CD4-positive, alpha-beta T cell treated with Interleukin-2 at 100 ng/mL for 4 hours (primary cell): Measurements from ENCODE around the gene WDFY2.
"Not testable (repeated sequence)": the region's sequence is repeated elsewhere in the genome, so short reads cannot be mapped to it uniquely, and the experiment has no call there.

Source experiments
- DNase-seq: peaks from one replicate; pipeline ENCODE4 v3.0.0-alpha.2; 2020; ENCODE audit warnings: low spot score

WDFY2 gene

GRCh38 chr13:51583875-51584730, at the start of gene WDFY2:
WDFY2 (plus strand) TSS chr13:51584462; CDS start chr13:51584688, 226 bp downstream.
- DNase-seq: peak; percentile 99

GRCh38 chr13:51538591-51539179, 45.6 kb upstream of the WDFY2 start:
- DNase-seq: no peak

GRCh38 chr13:51539887-51540286, 44.4 kb upstream of the WDFY2 start:
- no peak for DNase-seq

GRCh38 chr13:51541037-51541436, 43.2 kb upstream of the WDFY2 start:
- no peak for DNase-seq

GRCh38 chr13:51541809-51542258, 42.4 kb upstream of the WDFY2 start:
- DNase-seq: no peak

GRCh38 chr13:51542346-51543242, 41.7 kb upstream of the WDFY2 start:
- DNase-seq: no peak

- not testable (repeated sequence) for DNase-seq
Observed at GRCh38 chr13:51545446-51545845, 38.8 kb upstream of the WDFY2 start.

- no peak for DNase-seq
Observed at GRCh38 chr13:51547425-51548176, 36.7 kb upstream of the WDFY2 start.

GRCh38 chr13:51549050-51549449, 35.2 kb upstream of the WDFY2 start:
- DNase-seq: no peak

GRCh38 chr13:51549593-51549992, 34.7 kb upstream of the WDFY2 start:
- no peak for DNase-seq

GRCh38 chr13:51550151-51550550, 34.1 kb upstream of the WDFY2 start:
- no peak for DNase-seq

GRCh38 chr13:51551416-51551815, 32.8 kb upstream of the WDFY2 start:
- no peak for DNase-seq

GRCh38 chr13:51552027-51552426, 32.2 kb upstream of the WDFY2 start:
- no peak for DNase-seq

GRCh38 chr13:51553531-51553930, 30.7 kb upstream of the WDFY2 start:
- no peak for DNase-seq

- DNase-seq: no peak
Observed at GRCh38 chr13:51556740-51557139, 27.5 kb upstream of the WDFY2 start.

GRCh38 chr13:51557438-51557837, 26.8 kb upstream of the WDFY2 start:
- DNase-seq: no peak

GRCh38 chr13:51557875-51558612, 26.2 kb upstream of the WDFY2 start:
- DNase-seq: no peak

GRCh38 chr13:51559946-51560735, 24.1 kb upstream of the WDFY2 start:
- DNase-seq: no peak

GRCh38 chr13:51562011-51562671, 22.1 kb upstream of the WDFY2 start:
- peak; percentile 40 for DNase-seq

GRCh38 chr13:51564252-51564651, 20.0 kb upstream of the WDFY2 start:
- no peak for DNase-seq
